K562 (cell line): Measurements from ENCODE around the gene CALCB. TPM values are rescaled to one million over a fixed set of nuclear protein-coding genes. Genes with fewer than 3 reads are reported as not detected.

Source experiments
- ATAC-seq: fragments of 200-7000 bp; cut with Tn5 transposase; 3 replicates; pipeline ENCODE4 v1.9.1; 2020; ENCODE audit warnings: moderate library complexity
- BruUV-seq: library from RNA; stranded (reverse); fragments of 400-500 nt; replicated peaks from 2 replicates; lab custom pipeline; 2021; lab: Mats Ljungman, UMichigan
- CTCF ChIA-PET: fragments of 300-600 bp; formaldehyde crosslinking; extraction: SDS; loops from one replicate; lab custom pipeline; 2021; ENCODE audit warnings: low intra/inter-chr PET ratio; lab: Yijun Ruan, JAX
- POLR2A ChIA-PET: fragments of 300-600, 350-650 bp; sonication (Branson Sonifier 250); formaldehyde crosslinking; extraction: SDS; loops from one replicate; lab custom pipeline; 2021; ENCODE audit warnings: antibody characterized with exemption, inconsistent platforms; lab: Yijun Ruan, JAX
- DNase-seq, 4 experiments: peaks; one replicate each; pipeline versions ENCODE4 v3.0.0 to v3.0.0-alpha.2; 2011 to 2018; ENCODE audit warnings: low spot score in 3 of 4, mixed read lengths in 3 of 4; ENCODE audit errors: extremely low read depth in 1 of 4
- FAIRE-seq: peaks from 2 replicates; lab custom pipeline; 2011; peaks lifted over from hg19 to GRCh38; lab: Jason Lieb, UNC
- H2AFZ ChIP-seq: 2 replicates; pipeline ENCODE4 v1.6.0; 2011; ENCODE audit warnings: low read depth, low read length, control low read depth, inconsistent platforms
- H3K27ac ChIP-seq: fragments of 200-600 bp; 3 replicates; pipeline ENCODE4 v1.8.0; 2011; ENCODE audit warnings: low read depth, mild to moderate bottlenecking, control low read depth, inconsistent platforms, low read length, moderate library complexity, mixed read lengths; ENCODE audit errors: extremely low read depth
- H3K27me3 ChIP-seq, 2 experiments: fragments of 300-600 bp in 1 of 2; 2 replicates in 1 of 2; 3 replicates in 1 of 2; pipeline versions ENCODE4 v1.6.0 to v1.8.0; 2011; ENCODE audit warnings: inconsistent platforms in 2 of 2, low read length in 2 of 2, mild to moderate bottlenecking in 1 of 2, mixed read lengths in 1 of 2, moderate library complexity in 1 of 2; ENCODE audit not compliant: control insufficient read depth in 2 of 2, insufficient read depth in 2 of 2
- H3K36me3 ChIP-seq: fragments of 300-600 bp; 3 replicates; pipeline ENCODE4 v1.8.0; 2011; ENCODE audit warnings: mild to moderate bottlenecking, low read length, inconsistent platforms; ENCODE audit not compliant: control insufficient read depth, insufficient read depth
- H3K4me1 ChIP-seq, 2 experiments: fragments of 200-600 bp in 1 of 2; replicated peaks in 1 of 2; 2 replicates in 1 of 2; 3 replicates in 1 of 2; pipeline versions ENCODE4 v1.5.1 to v1.8.0; 2011; ENCODE audit warnings: inconsistent platforms in 2 of 2, low read length in 2 of 2, mild to moderate bottlenecking in 1 of 2, mixed read lengths in 1 of 2, moderate library complexity in 1 of 2; ENCODE audit not compliant: control insufficient read depth in 2 of 2, insufficient read depth in 2 of 2
- H3K4me2 ChIP-seq: 2 replicates; pipeline ENCODE4 v1.6.1; 2011; ENCODE audit warnings: low read length, control low read depth, inconsistent platforms, mixed read lengths; ENCODE audit not compliant: insufficient read depth
- H3K4me3 ChIP-seq: fragments of 200-600 bp; sonication (generic), shearing (Covaris generic); 2 replicates; pipeline ENCODE4 v1.5.1; 2016; ENCODE audit warnings: control low read depth, inconsistent platforms
- H3K79me2 ChIP-seq: fragments of 200-600 bp; 3 replicates; pipeline ENCODE4 v1.8.0; 2011; ENCODE audit warnings: low read length, inconsistent platforms; ENCODE audit not compliant: control insufficient read depth, insufficient read depth
- H3K9ac ChIP-seq, 2 experiments: 2 replicates each; pipeline versions ENCODE4 v1.6.0 to v1.6.1; 2011; ENCODE audit warnings: low read depth in 2 of 2, low read length in 2 of 2, control low read depth in 1 of 2, inconsistent platforms in 1 of 2, mild to moderate bottlenecking in 1 of 2, mixed read lengths in 1 of 2; ENCODE audit not compliant: insufficient read depth in 1 of 2
- H3K9me1 ChIP-seq: one replicate; pipeline ENCODE4 v1.6.0; 2011; ENCODE audit warnings: inconsistent platforms, mild to moderate bottlenecking, low read length, moderate library complexity; ENCODE audit not compliant: control insufficient read depth, insufficient read depth
- H3K9me3 ChIP-seq: replicated peaks from 2 replicates; pipeline ENCODE4 v1.5.1; 2011; ENCODE audit warnings: low read depth, low read length, inconsistent platforms; ENCODE audit not compliant: control insufficient read depth, insufficient read depth
- H4K20me1 ChIP-seq: replicated peaks from 2 replicates; pipeline ENCODE4 v1.6.1; 2011; ENCODE audit warnings: low read length, inconsistent platforms, mixed read lengths; ENCODE audit not compliant: control insufficient read depth, insufficient read depth
- BCL6 ChIP-seq: fragments of 250-450 bp; sonication (Bioruptor Pico); IDR thresholded peaks from 2 replicates; pipeline ENCODE4 v1.4.0; 2020
- CBX3 ChIP-seq, 2 experiments: IDR thresholded peaks; 1 replicate in 1 of 2; 2 replicates in 1 of 2; pipeline ENCODE4 v1.6.1; 2012; ENCODE audit warnings: inconsistent platforms in 2 of 2, low read length in 2 of 2, borderline replicate concordance in 1 of 2, control low read depth in 1 of 2
- DDX20 ChIP-seq: fragments of 450-650 bp; IDR thresholded peaks from 2 replicates; pipeline ENCODE4 v1.6.1; 2016; ENCODE audit warnings: missing genetic modification characterization, low read depth, mild to moderate bottlenecking, missing compliant biosample characterization, moderate library complexity
- DNMT1 ChIP-seq: fragments of 450-650 bp; IDR thresholded peaks from 2 replicates; pipeline ENCODE4 v1.6.1; 2016; ENCODE audit warnings: antibody characterized with exemption, mild to moderate bottlenecking
- ELF1 ChIP-seq: fragments of 200-800 bp; sonication (Bioruptor generic); IDR thresholded peaks from 2 replicates; pipeline ENCODE4 v1.6.1; 2016; ENCODE audit warnings: missing genetic modification characterization, missing compliant biosample characterization
- ETV1 ChIP-seq: fragments of 450-650 bp; conservative IDR thresholded peaks from 2 replicates; pipeline ENCODE4 v1.6.1; 2016; ENCODE audit warnings: missing genetic modification characterization, control low read depth, low read depth, missing compliant biosample characterization
- FOXK2 ChIP-seq, 2 experiments: fragments of 450-650 bp; IDR thresholded peaks in 1 of 2; conservative IDR thresholded peaks in 1 of 2; 2 replicates each; pipeline ENCODE4 v1.6.1; 2016; ENCODE audit warnings: low read depth in 2 of 2, mild to moderate bottlenecking in 1 of 2
- KAT2B ChIP-seq: IDR thresholded peaks from one replicate; pipeline ENCODE4 v1.6.1; 2012; ENCODE audit warnings: low read depth, mild to moderate bottlenecking, control low read depth, inconsistent platforms, low read length, moderate library complexity
- KDM1A ChIP-seq, 2 experiments: fragments of 450-650 bp; IDR thresholded peaks; 2 replicates each; pipeline ENCODE4 v1.6.1; 2016; ENCODE audit warnings: mild to moderate bottlenecking in 2 of 2
- L3MBTL2 ChIP-seq: fragments of 450-650 bp; IDR thresholded peaks from 2 replicates; pipeline ENCODE4 v1.6.1; 2016; ENCODE audit warnings: mild to moderate bottlenecking, moderate library complexity
- MCM3 ChIP-seq: fragments of 450-650 bp; IDR thresholded peaks from 2 replicates; pipeline ENCODE4 v1.6.1; 2016
- MTA1 ChIP-seq: fragments of 450-650 bp; IDR thresholded peaks from 2 replicates; pipeline ENCODE4 v1.6.1; 2017; ENCODE audit warnings: borderline replicate concordance
- NBN ChIP-seq: fragments of 450-650 bp; IDR thresholded peaks from 2 replicates; pipeline ENCODE4 v1.6.1; 2016; ENCODE audit warnings: low read depth, mild to moderate bottlenecking
- PHF21A ChIP-seq: fragments of 450-650 bp; IDR thresholded peaks from 2 replicates; pipeline ENCODE4 v1.6.1; 2017; ENCODE audit warnings: low read depth, borderline replicate concordance
- SMAD3 ChIP-seq: fragments of 450-650 bp; formaldehyde crosslinking; conservative IDR thresholded peaks from 2 replicates; pipeline ENCODE4 v1.4.0; 2020; ENCODE audit warnings: mild to moderate bottlenecking
- SRSF3 ChIP-seq: fragments of 200-400 bp; formaldehyde crosslinking; IDR thresholded peaks from 2 replicates; pipeline ENCODE4 v1.6.1; 2016; ENCODE audit warnings: mild to moderate bottlenecking, low read length, moderate library complexity; ENCODE audit not compliant: insufficient read depth
- SRSF7 ChIP-seq: fragments of 200-400 bp; formaldehyde crosslinking; optimal IDR thresholded peaks from 2 replicates; pipeline ENCODE3; 2017; ENCODE audit warnings: mild to moderate bottlenecking, low read depth, low read length
- ZBTB11 ChIP-seq, 3 experiments: fragments of 200-800 bp in 1 of 3; fragments of 250-450 bp in 1 of 3; fragments of 450-650 bp in 1 of 3; sonication (Bioruptor Pico) in 1 of 3; sonication (Bioruptor generic) in 1 of 3; formaldehyde crosslinking in 1 of 3; IDR thresholded peaks; 2 replicates each; pipeline versions ENCODE4 v1.6.1 to v1.8.0; 2016 to 2022; ENCODE audit warnings: mild to moderate bottlenecking in 2 of 3, missing genetic modification characterization in 2 of 3, missing compliant biosample characterization in 1 of 3, moderate library complexity in 1 of 3
- ZNF354B ChIP-seq: fragments of 250-450 bp; sonication (Bioruptor Pico); IDR thresholded peaks from 2 replicates; pipeline ENCODE4 v1.4.0; 2020
- ZNF408 ChIP-seq: fragments of 250-450 bp; sonication (Bioruptor Pico); IDR thresholded peaks from 2 replicates; pipeline ENCODE4 v1.4.0; 2020; ENCODE audit warnings: low read depth, mild to moderate bottlenecking, moderate library complexity
- in situ Hi-C: fragments of 300-500 bp; cut with MboI; formaldehyde crosslinking; loops from 4 replicates; pipeline ENCODE4 v1.15.0; 2018; ENCODE audit warnings: inconsistent platforms, mixed read lengths
- intact Hi-C: fragments of 100-400 bp; cut with micrococcal nuclease; formaldehyde crosslinking; loops from 2 replicates; pipeline ENCODE4 v1.14.2; 2022
- polyA plus RNA-seq, 8 experiments: library from polyadenylated mRNA; depleted of rRNA in 4 of 8; stranded (reverse) in 5 of 8; unstranded in 3 of 8; fragments of >200 nt; fragmentation: Nextera tagmentation in 2 of 8; fragmentation: Illumina TruSeq in 1 of 8; extraction: Ambion mirVana in 2 of 8; extraction: Trizol in 1 of 8; gene quantifications; 2 replicates each; pipeline versions ENCODE4 v1.2.1 to v1.2.3, GENCODE V29; 2011 to 2014; ENCODE audit warnings: inconsistent platforms in 1 of 8, missing spikeins in 1 of 8
- total RNA-seq, 7 experiments: library from RNA; depleted of rRNA in 6 of 7; stranded (reverse); fragments of >200 nt in 6 of 7; fragmentation: Illumina TruSeq in 2 of 7; extraction: Trizol in 2 of 7; gene quantifications; 2 replicates each; pipeline versions ENCODE4 v1.2.1 to v1.2.3, GENCODE V29; 2011 to 2021; ENCODE audit warnings: low replicate concordance in 1 of 7
- TF ChIP-seq, protein P1 (sequence below): fragments of 250-450 bp; sonication (Bioruptor Pico); IDR thresholded peaks from 2 replicates; pipeline ENCODE4 v1.5.0; 2021

Gene CALCB
- total and polyA plus RNA-seq, 9 of the 15 experiments (the other 6 are each of a cell fraction or from before 2014, with no cell fraction given) = not detected

DNA sequence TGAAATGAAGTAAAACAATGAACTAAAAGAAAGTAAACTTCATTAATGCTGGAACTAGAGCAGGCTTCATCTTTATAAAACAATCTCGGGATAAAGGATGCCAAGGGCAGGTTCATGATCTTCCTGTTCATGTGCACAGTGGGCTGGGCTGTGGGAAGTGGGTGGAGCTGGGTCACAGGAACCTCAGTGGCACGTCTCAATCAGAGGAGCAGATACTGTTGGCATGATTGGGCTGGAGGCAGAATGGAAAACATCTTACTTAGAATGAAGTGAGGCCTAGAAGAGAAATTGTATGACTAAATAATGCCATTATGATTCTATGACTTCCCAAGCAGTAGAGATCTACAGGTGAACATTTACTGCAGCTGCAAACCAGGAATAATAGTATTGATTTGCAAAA lies 45.4 kb upstream of the CALCB start (continued):
- TF ChIP-seq MCM3 (no peak), FOXK2 (conservative IDR thresholded peaks at IDR 0.05 in 1 of 2, IDR thresholded peaks at IDR 0.05 in 1 of 2; ENCODE audit: low read depth in 2 of 2) (no peak)

DNA sequence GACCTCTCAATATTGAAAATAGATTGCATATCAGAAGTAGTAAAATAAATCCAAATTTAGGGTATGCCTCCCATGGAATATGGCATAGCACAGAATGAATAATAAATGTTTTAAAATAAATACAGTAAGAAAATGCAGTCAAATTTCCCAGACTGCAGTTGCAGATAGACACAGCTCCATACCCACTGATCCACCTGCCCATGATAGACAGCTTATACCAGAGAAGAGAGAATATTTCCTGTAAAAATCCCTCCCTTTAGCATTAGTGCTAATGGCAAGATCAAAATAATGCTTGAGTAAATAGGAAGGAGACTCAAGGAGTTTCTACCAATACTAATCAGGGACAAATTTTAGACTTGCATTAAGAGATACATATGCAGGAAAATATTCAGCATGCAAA lies 45.0 kb upstream of the CALCB start:
- no peak for FAIRE-seq
- H3K27ac ChIP-seq = no peak overlapping the region
- no peak overlapping the region for H3K4me2 ChIP-seq
- no peak for DNase-seq
- H3K4me1 ChIP-seq = no peaks in the 10 kb centered on the region
- ATAC-seq = no peak
- no peak overlapping the region for H3K9ac ChIP-seq
- BruUV-seq = no TSS peak
- no peaks in the 10 kb centered on the region for H3K79me2 ChIP-seq
- no peaks in the 10 kb centered on the region for H3K27me3 ChIP-seq
- H3K9me3 ChIP-seq = no peaks in the 10 kb centered on the region
- ChIA-PET CTCF (no interaction called here), POLR2A (no interaction called here)
- no peak overlapping the region for H3K4me3 ChIP-seq
- H3K36me3 ChIP-seq = no peaks in the 10 kb centered on the region
- in situ Hi-C loops (no loop called here), intact Hi-C loops (no loop called here)
- H2AFZ ChIP-seq = no peak overlapping the region
- no peaks in the 10 kb centered on the region for H4K20me1 ChIP-seq
- H3K9me1 ChIP-seq = no peaks in the 10 kb centered on the region
- TF ChIP-seq DNMT1 = no peak
- no peak for TF ChIP-seq DDX20
- no peak for TF ChIP-seq ZNF408 (CRISPR knock-in tag)
- TF ChIP-seq PHF21A = no peak
- no peak for TF ChIP-seq MTA1
- TF ChIP-seq L3MBTL2 = no peak
- TF ChIP-seq KDM1A (IDR thresholded peaks at IDR 0.05) = no peak
- no peak for TF ChIP-seq ETV1 (tag)
- TF ChIP-seq NBN = no peak
- TF ChIP-seq, protein P1, sequence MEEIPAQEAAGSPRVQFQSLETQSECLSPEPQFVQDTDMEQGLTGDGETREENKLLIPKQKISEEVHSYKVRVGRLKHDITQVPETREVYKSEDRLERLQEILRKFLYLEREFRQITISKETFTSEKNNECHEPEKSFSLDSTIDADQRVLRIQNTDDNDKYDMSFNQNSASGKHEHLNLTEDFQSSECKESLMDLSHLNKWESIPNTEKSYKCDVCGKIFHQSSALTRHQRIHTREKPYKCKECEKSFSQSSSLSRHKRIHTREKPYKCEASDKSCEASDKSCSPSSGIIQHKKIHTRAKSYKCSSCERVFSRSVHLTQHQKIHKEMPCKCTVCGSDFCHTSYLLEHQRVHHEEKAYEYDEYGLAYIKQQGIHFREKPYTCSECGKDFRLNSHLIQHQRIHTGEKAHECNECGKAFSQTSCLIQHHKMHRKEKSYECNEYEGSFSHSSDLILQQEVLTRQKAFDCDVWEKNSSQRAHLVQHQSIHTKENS (CRISPR knock-in tag) = no peak
- TF ChIP-seq ZBTB11 (CRISPR knock-in tag; IDR thresholded peaks at IDR 0.05) = no peak
- no peak for TF ChIP-seq SRSF7
- no peak for TF ChIP-seq BCL6 (CRISPR knock-in tag)
- no peak for TF ChIP-seq ELF1
- no peak for TF ChIP-seq SRSF3
- no peak for TF ChIP-seq SMAD3 (CRISPR knock-in tag)
- no peak for TF ChIP-seq ZNF354B (CRISPR knock-in tag)
- TF ChIP-seq KAT2B = no peak
- no peak for TF ChIP-seq CBX3 (IDR thresholded peaks at IDR 0.05; ENCODE audit: borderline replicate concordance in 1 of 2, low read length in 2 of 2)
